Natural killer cell (primary cell): ENCODE results near the gene NCAM2. TPM values are rescaled to one million over a fixed set of nuclear protein-coding genes. Genes with fewer than 3 reads are reported as not detected.

Source experiments
- ATAC-seq, 3 donors: fragments of 150-1000 bp in 2 of 3; fragments of 200-7000 bp in 1 of 3; cut with Tn5 transposase; 1 replicate in 1 of 3; 2 replicates in 2 of 3; pipeline ENCODE4 v1.10.0; 2021; ENCODE audit warnings: mild to moderate bottlenecking in 2 of 3, moderate library complexity in 2 of 3
- DNase-seq, 2 donors: peaks; one replicate each; pipeline versions ENCODE4 v3.0.0 to v3.0.0-alpha.2; 2013 to 2021; ENCODE audit warnings: mixed read lengths in 1 of 2
- H3K27ac ChIP-seq: one replicate; pipeline ENCODE4 v1.5.1; 2013; ENCODE audit warnings: mild to moderate bottlenecking, low read length
- H3K27me3 ChIP-seq: one replicate; pipeline ENCODE4 v1.6.1; 2013; ENCODE audit warnings: low read length; ENCODE audit not compliant: control insufficient read depth, insufficient read depth
- H3K36me3 ChIP-seq: one replicate; pipeline ENCODE4 v1.6.1; 2013; ENCODE audit warnings: low read length; ENCODE audit not compliant: control insufficient read depth, insufficient read depth
- H3K4me1 ChIP-seq: one replicate; pipeline ENCODE4 v1.6.1; 2013; ENCODE audit warnings: low read length; ENCODE audit not compliant: control insufficient read depth, insufficient read depth
- H3K4me3 ChIP-seq: one replicate; pipeline ENCODE4 v1.5.1; 2013; ENCODE audit warnings: low read length
- H3K9me3 ChIP-seq: one replicate; pipeline ENCODE4 v1.6.1; 2013; ENCODE audit warnings: low read length; ENCODE audit not compliant: control insufficient read depth, insufficient read depth
- H3K27ac Mint-ChIP-seq, 2 donors: one replicate each; pipeline ENCODE4 v1.8.0; 2022; ENCODE audit warnings: mild to moderate bottlenecking in 2 of 2, mixed read lengths in 2 of 2, moderate library complexity in 1 of 2
- H3K27me3 Mint-ChIP-seq, 2 donors: one replicate each; pipeline ENCODE4 v1.8.0; 2022; ENCODE audit warnings: low read depth in 2 of 2, mixed read lengths in 2 of 2
- H3K36me3 Mint-ChIP-seq: one replicate; pipeline ENCODE4 v1.8.0; 2022; ENCODE audit warnings: mixed read lengths
- H3K4me1 Mint-ChIP-seq, 2 donors: one replicate each; pipeline ENCODE4 v1.8.0; 2022; ENCODE audit warnings: mixed read lengths in 2 of 2
- H3K4me3 Mint-ChIP-seq: one replicate; pipeline ENCODE4 v1.8.0; 2022; ENCODE audit warnings: mild to moderate bottlenecking, moderate library complexity, mixed read lengths
- H3K9me3 Mint-ChIP-seq, 2 donors: one replicate each; pipeline ENCODE4 v1.8.0; 2022; ENCODE audit warnings: mixed read lengths in 2 of 2
- CTCF ChIP-seq: fragments of 200-600 bp; IDR thresholded peaks from one replicate; pipeline ENCODE4 v1.8.0; 2022; ENCODE audit warnings: antibody characterized with exemption
- WGBS: methylation state at CpG from one replicate; pipeline ENCODE4 v1.1.7; 2013; ENCODE audit warnings: missing lambda C conversion rate; ENCODE audit not compliant: insufficient coverage; 5-methylcytosine and 5-hydroxymethylcytosine counted together
- intact Hi-C: fragments of 100-400 bp; cut with micrococcal nuclease; formaldehyde crosslinking; loops from one replicate; pipeline ENCODE4 v1.14.2; 2022
- total RNA-seq, 4 donors: library from RNA; stranded (reverse); fragments of 120-200 nt in 1 of 4; gene quantifications; one replicate each; pipeline versions ENCODE4 v1.2.3 to v1.2.4, GENCODE V29; 2013 to 2022

NCAM2 gene
- total RNA-seq, 3 donors from 2014 or later (not counting 1 experiment from before 2014, with no cell fraction given): not detected

- H3K4me3 Mint-ChIP-seq: no peak overlapping the region
- H3K27me3 Mint-ChIP-seq: no peaks in the 10 kb centered on the region
- Histone ChIP-seq H3K36me3 (no peaks in the 10 kb centered on the region), H3K4me1 (no peaks in the 10 kb centered on the region), H3K4me3 (no peak overlapping the region), H3K27ac (no peak overlapping the region), H3K9me3 (no peaks in the 10 kb centered on the region), H3K27me3 (no peaks in the 10 kb centered on the region)
- no peak for TF ChIP-seq CTCF
- H3K36me3 Mint-ChIP-seq: no peaks in the 10 kb centered on the region
- H3K9me3 Mint-ChIP-seq: no peaks in the 10 kb centered on the region
- WGBS: no CpG with 5 or more reads among the region's 2 CpGs
- DNase-seq: no peak
- intact Hi-C loops: no loop called here
- ATAC-seq: no peak
- no peak overlapping the region for H3K27ac Mint-ChIP-seq
- H3K4me1 Mint-ChIP-seq: peaks cover 4 to 5% of the 10 kb centered on the region in 2 donors
Observed at GRCh38 chr21:21187579-21187978, 189.4 kb downstream of the NCAM2 start.

- Histone ChIP-seq H3K36me3 (no peaks in the 10 kb centered on the region), H3K27me3 (no peaks in the 10 kb centered on the region), H3K4me3 (no peak overlapping the region), H3K4me1 (no peaks in the 10 kb centered on the region), H3K9me3 (no peaks in the 10 kb centered on the region), H3K27ac (no peak overlapping the region)
- intact Hi-C loops: no loop called here
- Mint-ChIP-seq H3K27me3 (no peaks in the 10 kb centered on the region), H3K36me3 (no peaks in the 10 kb centered on the region), H3K4me1 (peaks cover 4 to 6% of the 10 kb centered on the region in 2 donors), H3K9me3 (no peaks in the 10 kb centered on the region), H3K4me3 (no peak overlapping the region), H3K27ac (no peak overlapping the region)
- DNase-seq (no peak), ATAC-seq (no peak)
- 100% methylated on average over 1 of the region's 2 CpGs for WGBS
- TF ChIP-seq CTCF: no peak
Observed at GRCh38 chr21:21188513-21189195, 190.4 kb downstream of the NCAM2 start.

GRCh38 chr21:21195417-21195943, 197.3 kb downstream of the NCAM2 start:
- 94% methylated on average over 1 of the region's 1 CpG for WGBS
- Mint-ChIP-seq H3K36me3 (no peaks in the 10 kb centered on the region), H3K9me3 (no peaks in the 10 kb centered on the region), H3K27ac (peak overlapping the region in 1 of 2 donors; percentile 45), H3K4me1 (peaks cover 27 to 33% of the 10 kb centered on the region in 2 donors), H3K27me3 (no peaks in the 10 kb centered on the region), H3K4me3 (no peak overlapping the region)
- Histone ChIP-seq H3K9me3 (no peaks in the 10 kb centered on the region), H3K27me3 (no peaks in the 10 kb centered on the region), H3K4me3 (no peak overlapping the region), H3K27ac (no peak overlapping the region), H3K4me1 (no peaks in the 10 kb centered on the region), H3K36me3 (no peaks in the 10 kb centered on the region)
- DNase-seq (no peak), ATAC-seq (no peak)
- intact Hi-C loops: no loop called here
- no peak for TF ChIP-seq CTCF

- WGBS: 91% methylated on average over 3 of the region's 3 CpGs
- intact Hi-C loops: no loop called here
- no peaks in the 10 kb centered on the region for H3K36me3 Mint-ChIP-seq
- no peak for DNase-seq
- Histone ChIP-seq H3K27ac (no peak overlapping the region), H3K27me3 (no peaks in the 10 kb centered on the region), H3K4me1 (peaks cover under 1% of the 10 kb centered on the region), H3K9me3 (no peaks in the 10 kb centered on the region), H3K36me3 (no peaks in the 10 kb centered on the region), H3K4me3 (no peak overlapping the region)
- peak overlapping the region; percentile 4 to 64 for H3K27ac Mint-ChIP-seq
- no peak for ATAC-seq
- H3K4me3 Mint-ChIP-seq: no peak overlapping the region
- H3K4me1 Mint-ChIP-seq: peaks cover 31 to 33% of the 10 kb centered on the region in 2 donors
- TF ChIP-seq CTCF: no peak
- H3K27me3 Mint-ChIP-seq: no peaks in the 10 kb centered on the region
- H3K9me3 Mint-ChIP-seq: no peaks in the 10 kb centered on the region
Observed at GRCh38 chr21:21196087-21196486, 197.9 kb downstream of the NCAM2 start.
